NCI-H2171 (cell line): ENCODE results near the gene HEXIM2.
"Not testable (repeated sequence)": the region's sequence is repeated elsewhere in the genome, so short reads cannot be mapped to it uniquely, and the experiment has no call there.

Experiments
- DNase-seq: peaks from one replicate; lab custom pipeline; 2025; lab: John Stamatoyannopoulos, UW

Gene HEXIM2, protein sequence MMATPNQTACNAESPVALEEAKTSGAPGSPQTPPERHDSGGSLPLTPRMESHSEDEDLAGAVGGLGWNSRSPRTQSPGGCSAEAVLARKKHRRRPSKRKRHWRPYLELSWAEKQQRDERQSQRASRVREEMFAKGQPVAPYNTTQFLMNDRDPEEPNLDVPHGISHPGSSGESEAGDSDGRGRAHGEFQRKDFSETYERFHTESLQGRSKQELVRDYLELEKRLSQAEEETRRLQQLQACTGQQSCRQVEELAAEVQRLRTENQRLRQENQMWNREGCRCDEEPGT

DNA sequence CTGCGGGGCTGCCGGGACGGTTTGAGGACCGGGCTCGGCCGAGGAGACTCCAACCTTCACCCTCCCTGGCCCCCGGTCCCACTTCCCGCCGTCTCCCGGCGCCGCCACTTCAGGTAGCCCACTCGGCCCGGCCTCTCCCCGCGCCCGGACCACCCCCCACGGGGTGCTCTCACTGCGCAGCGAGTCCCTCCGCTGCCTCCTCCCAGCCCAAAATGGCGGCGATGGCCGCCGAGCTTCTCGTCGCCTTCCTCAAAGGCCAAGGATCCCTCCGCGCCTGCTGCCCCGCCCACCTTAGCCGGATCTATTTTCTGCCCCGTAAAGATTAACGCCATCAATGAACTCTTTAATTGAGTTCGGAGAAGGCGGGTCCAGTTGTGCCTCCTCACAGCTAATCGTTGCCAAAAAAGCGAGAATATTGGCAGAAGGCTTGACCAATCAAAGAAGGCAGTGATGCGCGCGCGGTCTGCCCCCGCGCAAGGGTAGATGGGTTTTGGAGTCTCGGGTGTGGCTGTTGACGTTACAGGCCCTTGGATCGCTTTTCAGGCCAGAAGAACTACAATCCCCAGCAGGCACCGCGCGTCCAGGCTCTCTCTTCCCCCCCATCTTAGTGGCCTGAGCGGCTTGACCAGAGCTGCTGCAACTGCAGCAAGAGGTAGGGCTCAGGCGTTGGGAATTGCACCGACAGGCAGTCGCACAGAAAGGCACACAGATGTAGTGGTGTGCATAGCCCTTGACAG lies at the start of gene HEXIM2:
TSS of gene HEXIM2 (plus strand) at position 588 of the 737 bp plus-strand sequence. CDS start 919 bp downstream, outside the sequence.
- DNase-seq: peak; percentile 99

DNA sequence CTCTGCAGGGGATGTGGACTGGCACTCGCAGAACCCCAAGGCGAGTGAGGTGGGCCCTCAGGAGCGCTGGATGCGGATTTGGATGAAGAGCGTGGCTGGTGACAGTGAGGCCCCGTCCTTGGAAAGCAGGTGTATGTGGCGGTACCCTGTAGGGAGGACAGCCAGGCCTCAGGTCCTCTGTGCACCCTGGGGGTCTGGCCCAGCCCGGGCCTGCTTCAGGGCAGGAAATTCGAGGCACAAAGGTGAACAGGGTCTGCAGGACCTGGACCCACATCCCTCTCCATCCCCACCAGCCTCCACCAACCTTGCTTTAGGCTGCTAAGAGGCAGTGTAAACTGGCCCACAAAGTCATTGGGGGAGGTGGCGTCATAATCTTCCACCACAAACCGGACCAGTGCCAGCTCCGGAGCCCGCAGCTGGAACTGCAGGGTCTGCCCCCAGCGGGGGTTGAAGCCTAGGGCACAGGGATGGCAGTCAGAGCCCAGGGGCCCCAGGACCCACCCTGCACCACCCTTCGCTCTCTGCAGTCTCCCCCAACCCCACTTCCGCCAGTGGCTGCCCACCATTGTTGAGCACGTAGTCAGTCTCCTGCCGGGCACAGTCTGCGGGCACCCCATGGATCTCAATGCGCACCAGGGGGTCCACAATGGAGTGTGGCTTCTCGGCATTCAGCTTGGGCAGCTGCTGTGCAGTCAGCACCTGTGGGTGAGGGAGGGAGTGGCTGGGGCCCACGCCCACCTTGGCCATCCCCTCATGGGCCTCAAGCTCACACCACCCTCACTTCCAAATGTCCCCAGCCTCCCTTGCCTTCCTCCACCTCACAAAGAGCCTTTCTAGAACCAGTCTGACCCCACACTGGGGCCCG lies 48.9 kb upstream of the HEXIM2 start:
- no peak for DNase-seq

DNA sequence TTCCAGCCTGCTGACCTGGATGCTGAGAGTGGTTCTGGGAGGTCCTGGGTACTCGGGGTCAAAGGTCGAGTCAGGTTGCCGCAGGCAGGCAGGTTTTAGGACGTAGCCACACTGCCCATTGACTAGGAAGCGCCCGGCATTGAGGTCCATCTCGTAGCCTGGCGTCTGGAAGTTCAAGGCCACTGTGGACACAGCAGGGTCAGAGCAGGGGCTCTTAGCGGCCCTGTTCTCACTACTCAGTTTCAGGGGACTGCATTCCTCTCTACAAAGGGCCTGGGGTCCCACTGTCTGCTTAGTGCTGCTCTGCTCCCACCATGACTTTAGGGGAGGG lies 48.3 kb upstream of the HEXIM2 start:
- no peak for DNase-seq

DNA sequence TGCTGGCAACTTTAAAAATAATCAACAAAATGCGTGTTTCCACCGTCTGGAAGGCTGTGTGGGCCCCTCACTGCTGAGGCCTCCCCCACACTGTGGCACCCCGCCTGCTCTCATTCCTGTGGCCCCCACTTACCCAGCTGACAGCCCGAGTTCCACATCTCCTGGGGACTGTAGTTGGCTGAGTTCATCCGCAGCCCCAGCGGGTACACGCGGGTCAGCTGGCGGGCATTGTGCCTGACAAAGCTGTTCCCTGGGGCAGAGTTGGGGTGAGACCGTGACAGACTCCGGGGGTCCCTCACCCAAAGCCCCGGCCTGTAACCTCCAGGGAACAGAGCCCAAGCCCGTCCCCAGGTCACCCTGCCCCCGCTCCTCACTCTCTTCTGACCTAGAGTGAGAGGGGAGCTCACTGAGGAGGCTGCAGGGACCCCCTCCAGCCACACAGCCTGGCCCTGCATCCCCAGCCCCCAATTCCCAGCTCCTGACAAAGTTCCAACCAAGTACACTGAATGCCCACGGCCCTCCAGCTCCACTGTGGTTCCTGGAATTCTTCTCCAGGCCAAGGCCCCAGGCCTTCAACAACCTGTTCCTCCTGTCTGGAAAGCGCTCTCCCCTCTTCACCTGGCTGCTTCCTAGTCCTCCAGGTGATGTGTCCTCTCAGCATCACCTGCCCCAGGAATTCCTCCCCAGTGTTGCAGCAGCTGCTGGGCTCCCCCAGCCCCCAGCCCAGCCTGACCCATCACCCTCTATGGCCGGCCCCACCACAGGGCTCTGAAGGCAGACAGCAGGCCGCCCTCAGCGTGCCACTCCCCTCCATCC lies 47.4 kb upstream of the HEXIM2 start:
- DNase-seq: no peak

DNA sequence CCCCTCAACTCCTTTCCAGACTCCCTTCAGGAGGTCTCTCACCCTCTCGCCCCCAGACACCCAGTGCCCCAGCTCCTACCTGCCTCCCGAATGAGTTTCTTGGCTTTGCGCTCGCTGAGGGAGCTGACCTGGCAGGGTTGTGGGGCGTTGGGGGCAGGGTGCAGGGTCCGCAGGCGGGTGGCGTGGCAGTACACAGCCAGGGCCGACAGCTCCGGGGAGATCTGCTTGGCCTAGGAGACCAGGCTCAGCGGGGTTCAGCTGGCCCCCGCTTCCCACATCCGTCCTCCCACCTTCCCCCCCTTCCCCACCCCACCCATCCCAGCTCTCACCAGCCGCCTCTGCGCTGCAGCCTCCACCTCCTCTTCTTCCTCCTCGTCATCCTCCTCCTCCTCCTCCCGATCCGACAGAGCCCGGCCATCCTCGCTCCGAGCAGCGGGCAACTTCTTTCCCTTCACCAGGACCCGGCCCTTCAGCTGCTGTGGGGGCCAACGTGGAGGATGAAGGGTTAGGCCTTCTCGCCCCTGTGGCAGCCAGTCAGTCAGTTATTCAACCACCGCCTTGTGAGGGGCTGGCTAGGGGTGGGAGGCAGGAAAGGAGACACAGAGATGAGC lies 46.6 kb upstream of the HEXIM2 start:
- DNase-seq: no peak

DNA sequence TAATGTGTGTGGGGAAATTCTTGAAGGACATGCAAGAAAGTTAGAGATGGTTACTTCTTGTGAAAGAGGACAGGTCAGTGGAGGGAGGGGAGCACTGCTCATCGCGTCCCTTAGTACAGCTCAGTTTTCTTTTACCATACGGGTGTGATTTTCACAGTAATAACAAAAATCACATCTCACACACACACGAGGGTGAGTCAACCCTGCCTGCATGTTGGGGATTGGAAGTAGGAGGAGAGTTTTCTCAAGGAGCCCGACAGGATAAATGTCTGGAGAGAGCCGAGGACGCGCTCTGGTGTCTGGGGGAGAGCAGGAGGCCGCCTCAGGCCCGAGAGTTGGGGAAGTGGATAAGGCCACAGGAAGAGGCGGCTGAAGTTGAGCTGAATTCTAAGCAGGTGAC lies 45.8 kb upstream of the HEXIM2 start:
- DNase-seq: no peak

DNA sequence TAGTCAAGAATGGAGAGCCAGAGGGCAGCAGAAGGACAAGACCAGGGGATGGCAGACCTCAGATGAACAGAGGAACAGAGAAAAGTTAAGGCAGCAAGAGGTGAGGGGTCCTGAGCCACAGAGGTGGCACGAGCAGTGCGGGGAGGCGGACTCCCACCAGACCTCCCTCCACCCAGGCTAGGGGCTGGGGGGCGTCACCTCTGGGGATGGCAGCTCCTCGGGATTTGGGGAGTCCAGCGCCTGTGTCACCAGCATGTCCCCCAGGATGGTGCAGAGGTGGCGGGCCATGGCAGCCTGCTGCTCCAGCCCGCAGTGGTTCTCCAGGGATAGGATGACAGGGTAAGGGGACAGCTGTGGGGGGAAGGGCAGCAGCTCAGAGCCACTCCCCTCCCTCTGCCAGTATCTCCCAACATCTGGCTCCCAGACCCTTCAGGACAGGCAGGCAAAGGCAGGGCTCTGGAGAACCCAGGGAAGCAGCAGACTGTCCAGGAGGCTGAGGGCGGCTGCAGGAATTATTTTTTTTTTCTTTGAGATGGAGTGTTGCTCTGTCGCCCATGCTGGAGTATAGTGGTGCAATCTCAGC lies 45.1 kb upstream of the HEXIM2 start:
- DNase-seq: no peak

DNA sequence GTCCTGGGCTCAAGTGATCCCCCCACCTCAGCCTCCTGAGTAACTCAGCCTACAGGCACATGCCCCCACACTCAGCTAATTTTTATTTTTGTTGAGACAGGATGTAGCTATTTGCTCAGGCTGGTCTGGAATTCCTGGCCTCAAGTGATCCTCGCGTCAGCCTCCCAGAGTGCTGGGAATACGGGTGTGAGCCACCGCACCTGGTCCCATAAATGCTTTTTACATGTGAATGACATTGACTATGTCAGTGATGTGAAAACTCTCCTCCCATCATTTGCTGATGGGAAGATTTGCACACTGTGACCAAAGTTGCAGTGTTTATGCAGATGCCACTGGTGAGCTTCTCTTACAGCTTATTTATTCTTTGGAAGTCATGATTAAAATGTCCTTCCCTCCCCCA lies 44.3 kb upstream of the HEXIM2 start:
- no peak for DNase-seq

DNA sequence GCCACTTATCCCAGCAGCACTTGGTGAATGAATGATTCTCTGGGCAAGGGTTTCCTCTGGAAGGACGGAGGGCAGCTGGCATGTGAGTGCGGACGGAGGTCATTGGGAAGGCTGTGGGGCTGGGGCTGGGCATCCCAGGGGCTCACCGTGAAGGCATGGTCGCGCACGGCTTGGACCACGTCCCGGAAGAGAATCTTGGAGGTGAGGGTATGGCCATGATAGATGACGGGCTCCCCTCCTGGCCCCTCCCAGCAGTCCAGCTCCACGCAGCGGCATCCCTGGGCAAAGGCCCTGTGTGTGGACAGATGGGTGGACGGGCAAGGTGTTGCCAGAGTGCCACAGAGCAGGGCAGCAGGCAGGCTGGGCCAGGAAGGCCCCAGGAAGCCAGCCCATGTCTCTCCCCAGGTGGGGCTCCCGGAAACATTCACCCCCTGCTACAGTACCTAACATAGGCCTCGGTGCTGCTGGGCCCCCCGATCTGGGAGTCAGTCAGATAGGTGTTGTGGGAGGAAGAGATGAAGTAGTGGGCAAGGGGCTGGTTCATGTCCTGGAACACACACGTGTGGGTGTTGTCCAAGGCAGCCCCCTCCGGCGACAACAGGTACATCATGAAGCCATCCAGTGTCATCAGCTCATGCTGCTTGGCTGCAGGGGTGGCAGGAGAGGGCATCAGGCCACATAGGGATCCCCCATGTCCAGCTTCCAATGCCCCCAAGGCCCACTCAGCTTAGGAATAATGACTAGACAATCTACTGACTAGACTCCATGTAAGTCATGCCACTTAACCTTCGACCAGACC lies 43.6 kb upstream of the HEXIM2 start:
- no peak for DNase-seq

DNA sequence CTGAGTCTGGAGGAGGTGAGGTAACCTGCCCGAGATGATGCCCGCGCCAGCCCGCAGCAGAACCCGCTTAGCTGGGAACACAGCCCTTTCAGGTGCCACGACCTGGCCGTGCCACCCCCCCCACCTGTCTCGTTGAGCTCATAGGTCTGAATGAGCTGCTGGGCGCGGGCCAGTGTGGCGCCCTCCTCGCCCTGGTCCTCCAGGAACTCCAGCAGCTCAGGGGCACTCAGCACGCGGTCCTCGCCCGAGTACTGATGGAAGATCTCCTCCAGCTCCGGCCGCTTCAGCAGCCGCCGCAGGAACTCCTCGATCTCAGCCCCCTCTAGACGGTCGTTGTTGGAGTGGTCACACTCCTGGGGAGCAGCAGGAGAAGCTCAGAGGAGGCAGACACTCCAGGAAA lies 43.0 kb upstream of the HEXIM2 start:
- no peak for DNase-seq

DNA sequence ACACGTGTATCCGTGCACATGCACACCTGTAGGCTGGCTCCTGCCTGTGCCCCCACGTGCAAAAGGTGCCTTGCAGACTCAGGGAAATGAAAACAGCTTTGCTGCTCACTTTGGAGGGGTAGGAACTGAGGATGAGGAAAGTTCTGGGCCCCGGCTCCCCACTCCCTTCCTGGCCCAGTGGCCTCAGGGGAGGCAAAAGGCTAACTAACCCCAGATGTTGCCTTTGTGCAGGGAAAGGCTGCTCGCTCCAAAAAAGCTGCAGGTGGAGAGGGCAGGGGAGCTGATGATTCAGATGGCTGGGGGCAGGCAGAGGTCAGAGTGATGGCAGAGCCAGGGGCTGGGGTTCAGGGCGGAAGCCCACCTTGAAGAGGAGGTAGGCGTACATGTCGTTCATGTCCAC lies 41.7 kb upstream of the HEXIM2 start:
- no peak for DNase-seq

DNA sequence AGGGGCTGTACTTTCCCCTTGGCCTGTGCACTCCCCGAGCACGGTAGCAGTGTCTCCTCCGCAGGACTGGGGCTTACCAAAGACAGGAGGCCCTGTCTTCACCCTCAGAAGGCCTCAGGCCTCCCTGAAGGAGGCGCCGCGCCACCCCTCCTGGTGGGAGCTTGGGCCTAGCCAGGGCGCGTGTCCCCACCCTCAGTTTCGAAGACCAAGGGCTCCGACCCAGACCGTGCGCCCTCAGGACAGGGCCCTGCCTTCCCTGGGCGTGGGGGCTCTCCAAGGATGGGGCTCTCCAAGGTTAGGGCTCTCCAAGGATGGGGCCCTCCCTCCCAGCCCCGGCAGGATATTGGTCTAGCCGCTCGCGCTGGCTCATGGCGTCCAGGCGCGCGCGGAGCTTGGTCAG lies 41.1 kb upstream of the HEXIM2 start:
- DNase-seq: no peak

DNA sequence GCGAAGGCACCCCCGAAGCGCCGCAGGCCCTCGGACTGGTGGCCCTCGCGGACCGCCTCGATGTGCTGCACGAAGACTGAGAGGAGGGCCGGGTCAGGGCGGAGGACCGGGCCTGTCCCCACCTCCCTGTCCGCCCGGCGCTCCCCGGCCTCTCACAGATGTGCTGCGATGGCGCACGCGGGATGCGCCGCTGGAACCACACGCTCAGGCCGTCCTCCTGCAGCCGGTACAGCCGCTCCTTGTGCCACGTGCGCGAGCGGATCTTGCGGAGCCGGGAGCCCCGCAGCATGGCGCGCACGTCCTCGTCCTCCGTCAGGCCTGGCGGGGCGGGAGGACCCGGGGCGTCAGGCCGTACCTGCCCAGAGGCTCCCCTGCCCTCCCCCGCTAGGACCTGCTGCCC lies 40.6 kb upstream of the HEXIM2 start:
- no peak for DNase-seq

DNA sequence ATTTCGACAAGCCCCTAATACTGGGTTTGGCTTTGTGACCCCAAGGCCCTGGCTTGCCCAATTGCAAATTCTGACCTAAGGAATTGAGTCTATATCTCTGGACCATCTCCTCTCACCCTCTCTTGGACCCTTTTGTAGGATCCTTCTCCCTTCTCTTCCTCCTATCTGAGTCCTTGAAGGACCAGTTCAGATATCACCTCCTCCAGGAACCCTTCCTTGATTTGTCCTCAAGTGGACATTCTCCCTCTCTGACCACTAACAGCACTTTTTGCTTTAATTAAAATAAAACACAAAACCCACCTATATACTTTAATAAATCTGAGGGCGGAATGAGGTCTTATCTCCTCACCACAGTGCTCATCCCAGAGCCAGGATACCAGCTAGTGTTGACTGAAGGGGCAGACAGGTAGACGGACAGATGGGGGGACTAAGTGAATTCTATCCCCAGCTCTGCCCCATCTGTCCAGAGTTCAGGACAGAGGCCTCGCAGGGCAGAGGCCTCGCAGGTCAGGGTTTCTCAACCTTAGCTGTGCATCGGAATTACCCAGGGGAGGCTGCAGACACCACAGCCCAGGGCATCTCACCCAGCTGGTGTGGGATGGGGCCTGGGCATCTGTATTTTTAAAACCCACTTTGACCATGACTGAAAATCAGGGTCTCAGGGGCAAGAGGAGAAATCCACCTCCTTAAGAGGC lies 38.5 kb upstream of the HEXIM2 start:
- DNase-seq: no peak

DNA sequence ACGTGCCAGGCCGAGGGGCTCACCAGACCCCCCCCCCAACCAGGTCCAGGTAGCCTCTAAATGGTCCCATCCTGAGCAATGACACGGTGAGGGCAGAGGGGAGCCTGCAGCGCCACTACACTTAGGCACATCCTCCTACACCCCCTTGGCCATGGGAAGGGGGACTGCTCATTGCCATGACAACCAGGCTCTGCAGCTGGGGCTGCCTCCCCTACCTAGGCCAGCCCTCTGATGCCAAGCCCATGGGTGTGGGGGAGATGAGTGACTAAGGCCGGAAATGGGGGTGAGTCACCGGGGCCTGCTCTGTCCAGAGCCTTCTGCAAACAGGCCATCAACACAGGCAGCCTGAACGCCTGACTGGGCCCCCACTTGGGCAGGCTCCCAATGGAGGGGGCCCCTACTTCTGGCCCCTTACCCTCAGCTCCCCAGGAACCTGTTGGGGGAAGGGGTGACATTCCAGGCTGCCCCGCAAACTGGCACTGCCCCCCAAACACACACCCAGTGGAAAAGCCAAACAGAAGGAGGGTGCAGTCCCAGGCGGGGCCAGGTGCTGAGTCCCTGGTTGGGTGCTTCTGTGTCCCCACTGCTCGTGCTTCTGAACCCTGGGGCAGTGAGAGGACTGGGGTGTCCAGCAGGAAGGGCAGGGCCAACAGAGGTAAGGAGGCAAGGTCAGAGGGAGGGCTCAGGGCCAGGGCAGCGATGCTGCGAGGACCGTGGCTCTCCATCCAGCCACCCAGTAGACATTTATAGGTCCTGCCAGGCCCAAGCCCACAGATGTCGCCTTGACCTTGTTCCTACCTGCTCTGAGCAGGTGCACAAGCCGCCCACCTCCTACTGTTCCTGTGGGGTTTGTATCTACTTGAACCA lies 37.5 kb upstream of the HEXIM2 start:
- no peak for DNase-seq

DNA sequence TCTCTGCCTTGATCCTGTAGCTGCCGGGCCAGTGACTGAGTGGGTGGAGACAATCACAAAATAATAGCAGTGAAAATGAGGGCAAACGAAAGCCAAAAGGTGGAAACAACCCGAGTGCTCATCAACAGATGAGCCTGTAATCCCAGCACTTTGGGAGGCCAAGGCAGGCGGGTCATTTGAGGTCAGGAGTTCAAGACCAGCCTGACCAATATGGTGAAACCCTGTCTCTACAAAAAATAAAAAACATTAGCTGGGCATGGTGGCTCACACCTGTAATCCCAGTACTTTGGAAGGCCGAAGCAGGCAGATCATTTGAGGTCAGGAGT lies 36.9 kb upstream of the HEXIM2 start:
- DNase-seq: not testable (repeated sequence)

DNA sequence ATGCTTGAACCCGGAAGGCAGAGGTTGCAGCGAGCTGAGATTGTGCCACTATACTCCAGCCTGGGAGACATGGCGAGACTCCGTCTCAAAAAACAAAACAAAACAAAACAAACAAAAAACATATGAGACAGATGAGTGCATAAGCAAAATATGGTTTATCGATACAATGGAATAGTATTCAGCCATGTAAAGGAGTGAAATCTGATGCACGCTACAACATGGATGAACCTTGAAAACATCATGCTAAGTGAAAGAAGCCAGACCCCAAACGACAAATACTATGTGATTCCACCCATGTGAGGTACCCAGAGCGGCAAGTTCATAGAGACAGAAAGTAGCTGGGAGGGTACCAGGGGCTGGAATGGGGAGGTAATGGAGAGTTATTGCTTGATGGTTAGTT lies 36.2 kb upstream of the HEXIM2 start:
- no peak for DNase-seq

DNA sequence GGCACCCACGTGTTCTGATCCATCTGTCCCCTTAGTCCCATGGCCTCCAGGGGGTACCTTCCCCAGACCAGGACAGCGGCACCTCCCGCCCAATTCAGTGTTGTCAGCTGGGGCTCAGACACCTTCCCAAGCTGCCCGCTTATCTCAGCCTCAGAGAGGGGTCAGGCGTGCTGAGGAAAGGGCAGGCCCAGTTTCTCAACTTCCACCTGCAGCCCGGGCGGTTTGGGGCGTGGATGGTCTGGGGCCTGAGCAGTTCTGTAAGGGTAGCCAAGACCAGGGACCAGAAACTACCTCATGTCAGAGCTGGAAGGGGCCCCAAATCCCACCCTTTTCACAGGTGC lies 34.5 kb upstream of the HEXIM2 start:
- DNase-seq: no peak
